H7 (cell line): ENCODE results near the gene GPR180. TPM values are rescaled to one million over a fixed set of nuclear protein-coding genes. Genes with fewer than 3 reads are reported as not detected.

Experiments used
- DNase-seq: peaks from one replicate; pipeline ENCODE4 v3.0.0; 2012
- H3K27me3 ChIP-seq: 2 replicates; pipeline ENCODE4 v1.6.0; 2011; ENCODE audit warnings: mild to moderate bottlenecking, low read length; ENCODE audit not compliant: control insufficient read depth, insufficient read depth
- H3K36me3 ChIP-seq: replicated peaks from 2 replicates; pipeline ENCODE4 v1.5.1; 2011; ENCODE audit warnings: low read length; ENCODE audit not compliant: control insufficient read depth, insufficient read depth
- H3K4me3 ChIP-seq: 2 replicates; pipeline ENCODE4 v1.5.1; 2011; ENCODE audit warnings: low read depth, mild to moderate bottlenecking, control low read depth, low read length, moderate library complexity; ENCODE audit not compliant: insufficient read depth
- total RNA-seq: library from RNA; depleted of rRNA; stranded (reverse); fragments of >200 nt; shearing (Covaris generic); gene quantifications from 2 replicates; pipeline ENCODE4 v1.2.3, GENCODE V29; 2014

The GPR180 gene
- total RNA-seq, 1 experiment from 2014 or later: 5.6 TPM

DNA sequence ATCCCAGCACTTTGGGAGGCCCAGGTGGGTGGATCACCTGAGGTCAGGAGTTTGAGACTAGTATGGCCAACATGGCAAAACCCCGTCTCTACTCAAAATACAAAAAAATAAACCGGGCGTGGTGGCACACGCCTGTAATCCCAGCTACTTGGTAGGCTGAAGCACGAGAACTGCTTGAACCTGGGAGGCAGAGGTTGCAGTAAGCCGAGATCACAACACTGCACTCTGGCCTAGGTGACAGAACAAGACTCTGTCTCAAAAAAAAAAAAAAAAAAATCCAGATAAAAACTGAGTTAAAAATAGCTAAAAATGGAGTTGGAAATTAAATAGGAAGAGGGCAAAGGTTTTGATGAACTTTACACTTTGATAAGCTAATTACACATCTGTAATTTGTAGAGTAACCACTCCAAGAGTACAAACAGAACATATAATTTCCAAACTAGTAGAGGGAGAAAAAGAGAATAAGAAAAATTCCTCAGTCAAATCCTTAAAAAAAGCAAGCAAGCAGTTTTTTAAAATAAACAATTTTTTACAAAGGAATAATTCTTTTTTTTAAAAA is 16.0 kb upstream of the GPR180 start:
- Histone ChIP-seq H3K27me3 (no peaks in the 10 kb centered on the region), H3K4me3 (no peak overlapping the region), H3K36me3 (peaks cover 5% of the 10 kb centered on the region)
- no peak for DNase-seq

DNA sequence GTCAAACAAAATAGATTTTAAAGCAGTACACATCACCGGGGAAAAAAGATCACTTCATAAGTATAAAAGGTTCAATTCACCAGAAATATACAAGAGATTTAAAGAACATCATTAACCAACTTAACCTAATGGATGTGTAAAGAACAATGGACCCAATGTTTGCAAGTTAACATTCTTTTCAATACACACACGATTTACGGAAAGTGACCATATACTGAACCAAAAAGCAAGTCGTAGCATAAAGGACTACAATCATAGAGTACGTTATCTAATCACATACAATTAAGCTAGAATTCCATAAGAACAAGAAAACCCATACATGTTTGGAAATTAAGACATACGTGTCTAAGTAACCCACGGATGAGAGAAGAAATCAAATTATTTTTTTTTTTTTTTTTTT is 15.3 kb upstream of the GPR180 start:
- Histone ChIP-seq H3K27me3 (no peaks in the 10 kb centered on the region), H3K36me3 (peaks cover 3% of the 10 kb centered on the region), H3K4me3 (no peak overlapping the region)
- DNase-seq: no peak

DNA sequence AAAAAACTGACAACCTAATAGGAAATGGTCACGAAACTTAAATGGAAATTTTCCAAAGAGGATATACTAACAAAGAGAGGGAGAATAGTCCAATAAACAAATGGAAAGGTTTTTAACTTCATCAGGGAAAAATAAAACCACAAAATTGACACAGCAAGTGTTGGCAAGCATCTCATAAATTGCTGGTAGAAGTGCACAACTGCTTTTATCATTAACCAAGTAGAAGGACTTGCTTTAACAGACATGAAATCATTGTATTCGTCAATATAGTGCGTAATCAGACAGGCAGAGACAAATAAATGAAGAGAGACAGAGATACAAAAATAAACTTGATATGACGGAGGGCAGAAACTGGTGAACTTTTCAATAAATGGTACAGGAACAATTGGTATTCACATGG is 13.1 kb upstream of the GPR180 start:
- no peak overlapping the region for H3K4me3 ChIP-seq
- H3K27me3 ChIP-seq: no peaks in the 10 kb centered on the region
- H3K36me3 ChIP-seq: no peaks in the 10 kb centered on the region; the same call in 1 of the 2 replicates
- DNase-seq: no peak

DNA sequence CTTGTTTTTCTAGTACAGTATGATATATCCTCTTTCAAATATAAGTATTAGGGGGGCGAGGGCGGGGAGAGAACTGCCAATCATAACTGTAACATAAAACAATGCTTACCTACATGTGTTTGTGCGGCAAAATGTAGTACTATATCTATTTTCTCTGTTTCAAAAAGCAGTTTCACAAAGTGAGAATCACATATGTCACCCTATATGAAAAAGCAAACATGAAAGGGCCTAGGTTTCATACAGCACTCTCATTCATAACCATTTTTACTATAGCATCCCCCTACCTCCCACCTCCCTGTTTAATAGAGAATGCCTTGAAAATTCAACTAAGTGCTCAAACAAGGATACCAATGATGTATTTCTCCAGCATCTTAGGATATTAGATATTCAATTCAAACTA is 10.9 kb upstream of the GPR180 start:
- Histone ChIP-seq H3K4me3 (no peak overlapping the region), H3K27me3 (no peaks in the 10 kb centered on the region), H3K36me3 (no peaks in the 10 kb centered on the region; the same call in 1 of the 2 replicates)
- no peak for DNase-seq

DNA sequence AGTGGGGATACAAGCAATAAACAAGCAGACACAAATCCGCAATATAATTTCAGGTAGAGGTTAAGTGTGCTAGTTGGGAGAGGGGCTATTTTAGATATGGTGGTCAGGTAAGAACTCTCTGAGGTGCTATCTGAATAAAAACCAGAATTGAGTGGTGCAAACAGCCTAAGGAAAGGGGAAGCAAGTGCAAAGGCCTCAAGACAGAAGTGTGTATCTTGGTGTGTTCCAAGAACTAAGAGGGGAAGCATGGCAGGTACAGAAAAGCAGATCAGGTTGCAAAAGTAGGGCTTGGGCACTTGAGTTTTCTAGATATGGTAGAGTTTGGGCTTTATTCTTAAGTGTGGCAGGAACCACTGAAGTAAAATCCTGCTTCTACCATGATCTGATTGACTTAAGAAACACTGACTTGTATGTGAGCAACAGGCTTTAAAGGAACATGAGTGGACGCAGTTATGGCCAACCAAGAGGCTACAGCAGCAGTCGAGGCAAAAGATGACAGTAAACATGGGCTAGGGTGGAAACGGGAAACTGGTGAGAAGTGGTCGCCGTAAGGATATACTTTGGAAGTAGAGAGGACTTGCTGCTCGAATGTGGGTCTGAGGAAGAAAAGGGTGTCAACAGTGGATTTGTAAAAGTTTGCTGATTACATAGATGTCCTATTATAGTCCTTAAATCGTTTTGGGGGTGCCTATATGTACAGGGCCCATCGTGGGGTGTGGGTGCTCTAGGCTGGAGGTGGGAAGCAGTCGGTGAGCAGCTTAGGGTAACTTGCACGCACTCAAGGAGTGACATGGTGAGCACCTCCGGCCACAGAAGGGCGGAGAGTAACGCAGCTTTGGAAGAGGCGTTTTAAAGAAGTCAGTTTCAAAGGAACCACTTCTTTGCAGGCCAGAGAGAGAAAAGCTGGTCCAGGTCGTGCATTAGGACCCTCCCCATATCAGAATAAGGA is 6.4 kb upstream of the GPR180 start:
- no peaks in the 10 kb centered on the region; the same call in 1 of the 2 replicates for H3K36me3 ChIP-seq
- peak overlapping the region; percentile 76 for H3K4me3 ChIP-seq
- DNase-seq: peak; percentile 36
- H3K27me3 ChIP-seq: no peaks in the 10 kb centered on the region

DNA sequence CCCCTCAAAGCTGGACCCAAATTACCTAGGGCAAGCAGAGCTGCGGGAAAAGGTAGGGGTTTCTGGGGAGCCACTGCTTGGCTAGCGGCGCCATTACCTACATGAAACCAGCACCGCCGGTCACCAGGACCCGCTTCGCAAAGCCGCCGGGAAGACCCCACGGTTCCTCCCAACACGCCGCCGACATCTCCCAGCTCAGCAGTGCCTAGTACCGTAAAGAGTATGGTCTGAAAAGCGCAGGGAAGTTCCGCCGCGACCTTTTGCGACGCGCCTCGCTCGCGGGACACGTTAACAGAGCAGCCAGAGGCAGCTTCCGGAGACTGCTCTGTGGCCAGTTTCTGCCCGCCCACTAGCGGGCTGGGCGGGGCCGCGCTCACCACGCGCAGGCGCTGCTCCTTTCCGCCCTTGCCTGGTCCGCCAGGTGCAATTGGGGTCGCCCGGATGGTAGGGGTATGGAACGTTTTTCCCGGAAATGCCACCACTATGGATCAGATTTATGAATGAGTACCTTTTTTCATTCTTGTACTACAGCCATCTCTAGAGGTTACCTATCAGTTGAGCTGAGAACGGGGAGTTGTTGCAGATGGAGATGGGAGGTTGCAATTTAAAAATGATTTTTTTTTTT is 5.6 kb upstream of the GPR180 start, which contains the start of gene TGDS:
Gene TGDS (minus strand): TSS at position 203 of the 625 bp plus-strand sequence. CDS start 16 bp downstream, at position 187.
- Histone ChIP-seq H3K36me3 (no peaks in the 10 kb centered on the region; the same call in 1 of the 2 replicates), H3K27me3 (peaks cover 4% of the 10 kb centered on the region), H3K4me3 (peak within 1 kb of the TSS; percentile 76)
- peak; percentile 90 for DNase-seq

DNA sequence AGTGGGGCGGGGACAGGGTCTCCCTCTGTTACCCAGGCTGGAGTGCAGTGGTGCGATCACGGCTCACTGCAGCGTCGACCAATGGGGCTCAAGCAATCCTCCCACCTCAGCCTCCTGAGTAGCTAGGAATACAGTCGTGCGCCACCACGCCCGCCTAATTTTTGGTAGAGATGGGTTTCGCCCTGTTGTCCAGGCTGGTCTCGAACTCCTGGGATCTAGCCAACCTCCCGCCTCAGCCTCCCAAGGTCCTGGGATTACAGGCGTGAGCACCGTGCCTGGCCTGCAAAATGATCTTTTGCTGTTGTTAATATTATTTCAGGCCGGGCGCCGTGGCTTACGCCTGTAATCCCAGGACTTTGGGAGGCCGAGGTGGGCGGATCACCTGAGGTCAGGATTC is 5.1 kb upstream of the GPR180 start:
- H3K36me3 ChIP-seq: no peaks in the 10 kb centered on the region; the same call in 1 of the 2 replicates
- no peak for DNase-seq
- H3K4me3 ChIP-seq: peak overlapping the region; percentile 76
- peaks cover 4% of the 10 kb centered on the region for H3K27me3 ChIP-seq

DNA sequence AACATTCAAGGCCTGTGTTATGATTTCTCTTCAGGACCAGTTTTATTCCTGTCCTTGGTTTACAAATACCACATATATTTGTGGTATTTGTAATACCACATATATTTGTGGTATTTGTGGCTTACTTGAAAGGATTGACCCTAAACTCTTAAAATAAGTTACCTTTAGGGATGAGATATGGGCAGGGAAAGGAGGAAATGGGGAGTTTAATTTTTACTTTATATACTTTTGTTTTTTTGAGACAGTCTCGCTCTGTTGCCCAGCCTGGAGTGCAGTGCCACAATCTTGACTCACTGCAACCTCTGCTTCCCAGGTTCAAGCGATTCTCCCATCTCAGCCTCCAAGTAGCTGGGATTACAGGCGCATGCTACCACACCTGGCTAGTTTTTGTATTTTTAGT is 3.4 kb upstream of the GPR180 start:
- H3K27me3 ChIP-seq: peaks cover 4% of the 10 kb centered on the region
- H3K4me3 ChIP-seq: no peak overlapping the region
- H3K36me3 ChIP-seq: no peaks in the 10 kb centered on the region
- DNase-seq: no peak

DNA sequence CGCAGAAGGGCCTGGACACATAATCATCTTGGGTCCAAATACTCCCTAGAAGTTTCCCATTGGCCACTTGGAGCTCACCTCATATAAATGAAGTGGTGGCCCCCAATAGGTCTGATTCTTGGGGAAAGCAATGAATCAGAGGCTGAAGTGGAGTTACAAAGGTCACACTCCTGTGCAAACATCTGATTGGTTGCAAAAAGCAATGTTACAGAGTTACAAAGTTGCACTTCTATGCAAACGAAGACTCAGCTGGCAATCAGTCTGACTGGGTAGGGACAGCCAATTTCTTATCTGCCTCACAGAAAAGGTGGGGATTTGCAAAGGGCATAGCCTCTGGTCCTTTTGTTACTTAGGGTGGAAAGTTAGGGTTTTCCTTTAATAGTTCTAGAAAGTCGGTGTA is 1.8 kb upstream of the GPR180 start:
- Histone ChIP-seq H3K4me3 (no peak overlapping the region), H3K36me3 (no peaks in the 10 kb centered on the region), H3K27me3 (peaks cover 4% of the 10 kb centered on the region)
- DNase-seq: no peak

DNA sequence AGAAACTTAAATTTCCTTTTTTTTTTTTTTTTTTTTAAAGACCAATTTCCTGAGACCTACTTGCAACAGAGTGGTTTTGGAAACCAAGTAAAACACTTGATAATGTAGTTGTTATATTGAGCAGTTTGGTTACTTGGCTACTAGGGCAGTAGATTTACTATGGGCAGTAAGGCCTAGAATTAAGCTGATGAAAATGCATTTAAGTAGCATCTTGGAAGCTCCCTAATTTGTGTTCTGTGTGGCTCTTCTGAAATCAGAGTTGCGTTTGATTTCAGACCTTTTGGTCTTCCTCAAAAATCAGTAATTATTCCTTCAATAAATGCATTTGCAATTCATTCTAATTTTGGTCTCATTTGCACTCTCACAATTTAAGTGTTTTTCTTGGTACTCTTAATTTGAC is 810 bp downstream of the GPR180 start:
- H3K27me3 ChIP-seq: peaks cover 4% of the 10 kb centered on the region
- peaks cover 9% of the 10 kb centered on the region for H3K36me3 ChIP-seq
- DNase-seq: no peak
- H3K4me3 ChIP-seq: peak overlapping the region; percentile 82

DNA sequence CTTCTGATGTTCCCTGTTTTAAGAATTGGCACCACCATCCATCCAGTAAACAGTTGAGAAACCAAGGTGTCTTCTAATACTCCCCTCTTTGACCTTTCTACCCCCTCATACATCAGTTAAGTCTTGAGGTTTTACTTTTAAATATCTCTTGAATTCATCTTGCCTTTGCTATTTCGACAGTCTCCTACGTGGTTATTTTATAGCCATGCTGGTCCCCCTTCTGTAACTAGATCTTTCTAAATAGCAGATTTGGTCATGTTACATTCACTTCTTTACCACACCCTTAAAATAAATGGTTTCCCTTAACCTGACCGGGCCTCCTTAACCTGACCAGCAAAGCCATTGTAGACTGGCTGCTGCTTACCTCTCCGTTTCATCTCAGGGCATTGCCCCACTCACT is 5.4 kb downstream of the GPR180 start:
- DNase-seq: no peak
- peaks cover 11% of the 10 kb centered on the region for H3K36me3 ChIP-seq
- H3K4me3 ChIP-seq: no peak overlapping the region

DNA sequence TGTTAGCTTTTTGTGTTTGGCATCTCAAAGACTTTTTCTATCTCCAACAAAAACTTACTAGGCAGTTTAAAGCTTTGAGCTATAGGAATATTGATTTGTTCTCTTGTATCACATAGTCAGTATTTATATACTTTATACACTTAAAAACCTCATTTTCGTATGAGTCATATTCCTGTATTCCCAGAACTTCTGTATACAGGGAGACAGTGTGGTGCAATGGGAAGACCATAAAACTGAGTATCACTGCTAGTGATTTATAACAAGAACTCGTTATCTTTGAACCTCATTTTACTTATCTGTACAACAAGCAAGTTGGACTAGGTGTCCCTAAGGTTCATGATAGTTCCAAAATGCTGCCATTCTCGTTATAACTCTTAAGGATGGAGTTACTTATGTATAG is 6.3 kb downstream of the GPR180 start:
- Histone ChIP-seq H3K27me3 (no peaks in the 10 kb centered on the region), H3K4me3 (no peak overlapping the region), H3K36me3 (peaks cover 11% of the 10 kb centered on the region)
- no peak for DNase-seq

More for the DNA sequence above, 5.4 kb downstream of the GPR180 start:
- no peaks in the 10 kb centered on the region for H3K27me3 ChIP-seq

DNA sequence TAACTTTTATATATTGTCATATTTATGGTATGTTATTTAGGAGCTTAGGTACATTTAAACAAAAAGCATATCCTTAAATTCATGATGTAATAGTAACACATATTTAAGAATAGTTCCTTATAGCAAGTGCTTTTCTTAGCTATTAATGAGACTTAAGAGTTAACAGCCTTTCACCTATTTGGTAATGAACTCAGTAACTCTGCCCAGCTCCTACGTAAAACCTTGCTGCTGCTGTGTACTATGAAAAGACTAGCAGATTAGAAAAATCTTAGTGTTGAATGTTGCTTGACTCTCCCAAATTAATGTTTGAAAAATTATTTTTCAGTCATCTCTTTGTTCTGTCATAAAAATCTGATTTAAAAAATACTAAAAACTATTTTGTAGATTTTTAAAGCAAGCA is 6.9 kb downstream of the GPR180 start:
- H3K4me3 ChIP-seq: no peak overlapping the region
- peaks cover 11% of the 10 kb centered on the region for H3K36me3 ChIP-seq
- H3K27me3 ChIP-seq: no peaks in the 10 kb centered on the region
- DNase-seq: no peak

DNA sequence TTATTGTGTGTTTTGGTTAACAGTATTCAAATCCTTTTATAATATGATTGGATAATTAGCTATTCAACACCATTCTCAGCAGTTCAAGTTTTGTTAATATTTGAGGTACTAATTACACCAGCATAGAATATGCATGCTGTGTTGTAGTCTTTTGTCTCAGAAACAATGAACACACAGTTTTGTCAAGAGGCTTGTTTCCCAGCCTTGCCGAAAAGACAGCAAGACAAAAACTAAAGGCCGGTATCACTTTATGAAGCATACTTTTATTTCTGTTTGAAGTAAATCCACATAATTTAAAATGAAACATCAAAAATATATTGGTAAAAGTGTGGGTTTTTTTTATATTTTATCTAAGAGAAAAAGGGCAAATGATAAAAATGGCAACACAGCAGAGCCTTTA is 7.5 kb downstream of the GPR180 start:
- no peaks in the 10 kb centered on the region for H3K27me3 ChIP-seq
- no peak overlapping the region for H3K4me3 ChIP-seq
- peaks cover 11% of the 10 kb centered on the region for H3K36me3 ChIP-seq
- DNase-seq: no peak

DNA sequence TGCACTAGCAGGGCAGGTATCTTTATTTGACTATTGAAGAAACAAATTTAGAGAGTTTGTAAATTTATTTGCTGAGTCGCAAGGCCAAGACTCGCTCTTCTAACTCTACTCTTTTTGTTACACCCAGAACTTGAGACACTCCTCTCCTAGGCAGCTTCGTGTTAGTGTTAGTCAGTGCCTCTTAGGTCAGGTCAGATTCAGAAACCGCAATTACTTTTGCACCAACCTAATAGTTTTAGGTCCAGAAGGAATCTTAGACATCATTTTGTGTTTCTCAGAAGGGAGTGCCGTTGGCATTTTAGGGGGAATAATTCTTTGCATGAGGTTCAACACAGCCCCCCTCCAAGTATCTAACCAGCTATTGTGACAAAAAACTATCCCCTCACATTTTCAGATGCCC is 8.8 kb downstream of the GPR180 start:
- H3K36me3 ChIP-seq: peaks cover 8% of the 10 kb centered on the region
- no peaks in the 10 kb centered on the region for H3K27me3 ChIP-seq
- no peak overlapping the region for H3K4me3 ChIP-seq
- no peak for DNase-seq
